Liver (tissue), 9 donors: ENCODE data around the gene MAPK8. TPM values are rescaled to one million over a fixed set of nuclear protein-coding genes. Genes with fewer than 3 reads are reported as not detected.

Experiments
- DNase-seq: peaks from one replicate; pipeline ENCODE4 v3.0.0-alpha.2; 2017; ENCODE audit warnings: low spot score
- H3K27ac ChIP-seq, 2 donors: one replicate each; pipeline ENCODE4 v1.7.0; 2013; ENCODE audit warnings: inconsistent platforms in 2 of 2, low read length in 2 of 2, control low read depth in 1 of 2, low read depth in 1 of 2, mild to moderate bottlenecking in 1 of 2
- H3K27me3 ChIP-seq, 4 donors: one replicate each; pipeline versions ENCODE4 v1.6.1 to v1.7.0; 2013; ENCODE audit warnings: low read length in 3 of 4, inconsistent platforms in 1 of 4, mild to moderate bottlenecking in 1 of 4, moderate library complexity in 1 of 4; ENCODE audit not compliant: control insufficient read depth in 4 of 4, insufficient read depth in 4 of 4
- H3K36me3 ChIP-seq, 4 donors: one replicate each; pipeline versions ENCODE4 v1.6.1 to v1.7.0; 2013; ENCODE audit warnings: low read length in 3 of 4, mild to moderate bottlenecking in 3 of 4, low read depth in 1 of 4, moderate library complexity in 1 of 4; ENCODE audit not compliant: control insufficient read depth in 4 of 4, insufficient read depth in 3 of 4
- H3K4me1 ChIP-seq, 4 donors: one replicate each; pipeline versions ENCODE4 v1.6.1 to v1.7.0; 2013; ENCODE audit warnings: low read length in 3 of 4, mild to moderate bottlenecking in 3 of 4, moderate library complexity in 1 of 4; ENCODE audit not compliant: control insufficient read depth in 4 of 4, insufficient read depth in 4 of 4
- H3K4me3 ChIP-seq, 3 donors: one replicate each; pipeline versions ENCODE4 v1.6.1 to v1.7.0; 2013; ENCODE audit warnings: low read length in 3 of 3, control low read depth in 1 of 3, low read depth in 1 of 3, mild to moderate bottlenecking in 1 of 3
- H3K9ac ChIP-seq, 2 donors: one replicate each; pipeline ENCODE4 v1.7.0; 2013; ENCODE audit warnings: low read length in 2 of 2, mild to moderate bottlenecking in 2 of 2, moderate library complexity in 2 of 2, control low read depth in 1 of 2, low read depth in 1 of 2
- H3K9me3 ChIP-seq, 4 donors: one replicate each; pipeline versions ENCODE4 v1.6.1 to v1.7.0; 2013; ENCODE audit warnings: low read length in 3 of 4; ENCODE audit not compliant: control insufficient read depth in 4 of 4
- ATF3 ChIP-seq: IDR thresholded peaks from 2 replicates; pipeline ENCODE4 v1.6.1; 2016; ENCODE audit warnings: antibody characterized with exemption
- EGR1 ChIP-seq, 2 donors: IDR thresholded peaks; 2 replicates each; pipeline ENCODE4 v1.6.1; 2016 to 2018; ENCODE audit warnings: antibody characterized with exemption in 2 of 2, low read depth in 2 of 2
- FOXA1 ChIP-seq: IDR thresholded peaks from 2 replicates; pipeline ENCODE4 v1.6.1; 2016; ENCODE audit warnings: antibody characterized with exemption
- FOXA2 ChIP-seq: IDR thresholded peaks from 2 replicates; pipeline ENCODE4 v1.6.1; 2016; ENCODE audit warnings: antibody characterized with exemption
- GABPA ChIP-seq, 2 donors: IDR thresholded peaks in 1 of 2; conservative IDR thresholded peaks in 1 of 2; 2 replicates each; pipeline ENCODE4 v1.6.1; 2016; ENCODE audit warnings: antibody characterized with exemption in 2 of 2, mild to moderate bottlenecking in 1 of 2, moderate library complexity in 1 of 2
- HNF4A ChIP-seq, 2 donors: conservative IDR thresholded peaks; 2 replicates each; pipeline ENCODE4 v1.6.1; 2016; ENCODE audit warnings: antibody characterized with exemption in 2 of 2, mild to moderate bottlenecking in 2 of 2
- HNF4G ChIP-seq: IDR thresholded peaks from 2 replicates; pipeline ENCODE4 v1.6.1; 2016; ENCODE audit warnings: antibody characterized with exemption
- NR2F2 ChIP-seq: IDR thresholded peaks from 2 replicates; pipeline ENCODE4 v1.6.1; 2016; ENCODE audit warnings: antibody characterized with exemption
- RAD21 ChIP-seq, 2 donors: IDR thresholded peaks; 2 replicates each; pipeline ENCODE4 v1.6.1; 2016; ENCODE audit warnings: antibody characterized with exemption in 2 of 2, mild to moderate bottlenecking in 2 of 2
- SP1 ChIP-seq: IDR thresholded peaks from 2 replicates; pipeline ENCODE4 v1.6.1; 2018; ENCODE audit warnings: antibody characterized with exemption, mild to moderate bottlenecking
- TAF1 ChIP-seq: conservative IDR thresholded peaks from 2 replicates; pipeline ENCODE4 v1.6.1; 2016; ENCODE audit warnings: antibody characterized with exemption, mild to moderate bottlenecking
- WGBS: extraction: QIAGEN DNeasy Blood & Tissue Kit; methylation state at CpG from one replicate; pipeline ENCODE4 v1.1.7; 2013; 5-methylcytosine and 5-hydroxymethylcytosine counted together
- polyA plus RNA-seq, 2 donors: library from polyadenylated mRNA; stranded (reverse) in 1 of 2; unstranded in 1 of 2; fragments of 200-250 nt in 1 of 2; fragments of >200 nt in 1 of 2; fragmentation: Nextera tagmentation in 1 of 2; extraction: Ambion mirVana in 1 of 2; gene quantifications; one replicate each; pipeline versions ENCODE4 v1.2.1 to v1.2.3, GENCODE V29; 2013 to 2015
- total RNA-seq, 2 donors: library from RNA; depleted of rRNA; stranded (reverse); fragments of >200 nt; gene quantifications; one replicate each; pipeline ENCODE4 v1.2.3, GENCODE V29; 2014
- TF ChIP-seq, protein P1 (sequence below): fragments of 150-350 bp; IDR thresholded peaks from 2 replicates; pipeline ENCODE4 v1.5.1; 2017; ENCODE audit warnings: improper control_type of control experiment, low read depth, low read length; ENCODE audit not compliant: missing input control
- TF ChIP-seq, protein P2 (sequence below): IDR thresholded peaks from 2 replicates; pipeline ENCODE4 v1.6.1; 2016; ENCODE audit warnings: antibody characterized with exemption, mild to moderate bottlenecking
- donor health status: healthy.
- donor health status: healthy.
- donor health status: healthy.
- donor health status: healthy.
- donor health status: healthy.

Gene MAPK8
- total and polyA plus RNA-seq, 4 donors = 14.9 to 51.6 (median 24.8) TPM

- H3K27ac ChIP-seq = no peak overlapping the region
- no peaks in the 10 kb centered on the region for H3K9me3 ChIP-seq
- no peak overlapping the region for H3K9ac ChIP-seq
- no peaks in the 10 kb centered on the region for H3K27me3 ChIP-seq
- WGBS = 77% methylated on average over 24 of the region's 24 CpGs
- H3K4me1 ChIP-seq = peaks cover 0 to 3% (median 0%) of the 10 kb centered on the region in 4 donors
- no peak for TF ChIP-seq SP1
- no peak for TF ChIP-seq RAD21 (IDR thresholded peaks at IDR 0.05)
- TF ChIP-seq EGR1 (IDR thresholded peaks at IDR 0.05; ENCODE audit: low read depth in 2 of 2) = no peak
- no peak for TF ChIP-seq FOXA1
- TF ChIP-seq, protein P1, sequence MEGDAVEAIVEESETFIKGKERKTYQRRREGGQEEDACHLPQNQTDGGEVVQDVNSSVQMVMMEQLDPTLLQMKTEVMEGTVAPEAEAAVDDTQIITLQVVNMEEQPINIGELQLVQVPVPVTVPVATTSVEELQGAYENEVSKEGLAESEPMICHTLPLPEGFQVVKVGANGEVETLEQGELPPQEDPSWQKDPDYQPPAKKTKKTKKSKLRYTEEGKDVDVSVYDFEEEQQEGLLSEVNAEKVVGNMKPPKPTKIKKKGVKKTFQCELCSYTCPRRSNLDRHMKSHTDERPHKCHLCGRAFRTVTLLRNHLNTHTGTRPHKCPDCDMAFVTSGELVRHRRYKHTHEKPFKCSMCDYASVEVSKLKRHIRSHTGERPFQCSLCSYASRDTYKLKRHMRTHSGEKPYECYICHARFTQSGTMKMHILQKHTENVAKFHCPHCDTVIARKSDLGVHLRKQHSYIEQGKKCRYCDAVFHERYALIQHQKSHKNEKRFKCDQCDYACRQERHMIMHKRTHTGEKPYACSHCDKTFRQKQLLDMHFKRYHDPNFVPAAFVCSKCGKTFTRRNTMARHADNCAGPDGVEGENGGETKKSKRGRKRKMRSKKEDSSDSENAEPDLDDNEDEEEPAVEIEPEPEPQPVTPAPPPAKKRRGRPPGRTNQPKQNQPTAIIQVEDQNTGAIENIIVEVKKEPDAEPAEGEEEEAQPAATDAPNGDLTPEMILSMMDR = no peak
- TF ChIP-seq HNF4A (conservative IDR thresholded peaks at IDR 0.05) = no peak
- TF ChIP-seq, protein P2, sequence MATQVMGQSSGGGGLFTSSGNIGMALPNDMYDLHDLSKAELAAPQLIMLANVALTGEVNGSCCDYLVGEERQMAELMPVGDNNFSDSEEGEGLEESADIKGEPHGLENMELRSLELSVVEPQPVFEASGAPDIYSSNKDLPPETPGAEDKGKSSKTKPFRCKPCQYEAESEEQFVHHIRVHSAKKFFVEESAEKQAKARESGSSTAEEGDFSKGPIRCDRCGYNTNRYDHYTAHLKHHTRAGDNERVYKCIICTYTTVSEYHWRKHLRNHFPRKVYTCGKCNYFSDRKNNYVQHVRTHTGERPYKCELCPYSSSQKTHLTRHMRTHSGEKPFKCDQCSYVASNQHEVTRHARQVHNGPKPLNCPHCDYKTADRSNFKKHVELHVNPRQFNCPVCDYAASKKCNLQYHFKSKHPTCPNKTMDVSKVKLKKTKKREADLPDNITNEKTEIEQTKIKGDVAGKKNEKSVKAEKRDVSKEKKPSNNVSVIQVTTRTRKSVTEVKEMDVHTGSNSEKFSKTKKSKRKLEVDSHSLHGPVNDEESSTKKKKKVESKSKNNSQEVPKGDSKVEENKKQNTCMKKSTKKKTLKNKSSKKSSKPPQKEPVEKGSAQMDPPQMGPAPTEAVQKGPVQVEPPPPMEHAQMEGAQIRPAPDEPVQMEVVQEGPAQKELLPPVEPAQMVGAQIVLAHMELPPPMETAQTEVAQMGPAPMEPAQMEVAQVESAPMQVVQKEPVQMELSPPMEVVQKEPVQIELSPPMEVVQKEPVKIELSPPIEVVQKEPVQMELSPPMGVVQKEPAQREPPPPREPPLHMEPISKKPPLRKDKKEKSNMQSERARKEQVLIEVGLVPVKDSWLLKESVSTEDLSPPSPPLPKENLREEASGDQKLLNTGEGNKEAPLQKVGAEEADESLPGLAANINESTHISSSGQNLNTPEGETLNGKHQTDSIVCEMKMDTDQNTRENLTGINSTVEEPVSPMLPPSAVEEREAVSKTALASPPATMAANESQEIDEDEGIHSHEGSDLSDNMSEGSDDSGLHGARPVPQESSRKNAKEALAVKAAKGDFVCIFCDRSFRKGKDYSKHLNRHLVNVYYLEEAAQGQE = no peak
- TF ChIP-seq TAF1 = no peak
- TF ChIP-seq GABPA (IDR thresholded peaks at IDR 0.05 in 1 of 2, conservative IDR thresholded peaks at IDR 0.05 in 1 of 2) = no peak
- no peak for TF ChIP-seq FOXA2
- no peak for TF ChIP-seq ATF3
- no peak for TF ChIP-seq HNF4G
- no peak for TF ChIP-seq NR2F2
- no peaks in the 10 kb centered on the region for H3K36me3 ChIP-seq
- H3K4me3 ChIP-seq = no peak overlapping the region
- peak; percentile 33 for DNase-seq
These were observed 150.6 kb downstream of the MAPK8 start for GRCh38 chr10:48456808-48457761.

GRCh38 chr10:48457949-48458661, 151.6 kb downstream of the MAPK8 start:
- no peak overlapping the region for H3K27ac ChIP-seq
- H3K27me3 ChIP-seq = no peaks in the 10 kb centered on the region
- TF ChIP-seq, protein P1 = no peak
- H3K4me1 ChIP-seq = peaks cover 0 to 3% (median 0%) of the 10 kb centered on the region in 4 donors
- no peak overlapping the region for H3K9ac ChIP-seq
- no peaks in the 10 kb centered on the region for H3K9me3 ChIP-seq
- no peak overlapping the region for H3K4me3 ChIP-seq
- no peaks in the 10 kb centered on the region for H3K36me3 ChIP-seq
- peak; percentile 32 for DNase-seq
- 73% methylated on average over 5 of the region's 5 CpGs for WGBS
